ENCODE results near the gene AURKB. TPM values are rescaled to one million over a fixed set of nuclear protein-coding genes. Genes with fewer than 3 reads are reported as not detected.

Gene AURKB
- total RNA-seq, 6 donors from 2014 or later: 1.8 to 8.1 (median 5.3) TPM; not detected in 1

DNA sequence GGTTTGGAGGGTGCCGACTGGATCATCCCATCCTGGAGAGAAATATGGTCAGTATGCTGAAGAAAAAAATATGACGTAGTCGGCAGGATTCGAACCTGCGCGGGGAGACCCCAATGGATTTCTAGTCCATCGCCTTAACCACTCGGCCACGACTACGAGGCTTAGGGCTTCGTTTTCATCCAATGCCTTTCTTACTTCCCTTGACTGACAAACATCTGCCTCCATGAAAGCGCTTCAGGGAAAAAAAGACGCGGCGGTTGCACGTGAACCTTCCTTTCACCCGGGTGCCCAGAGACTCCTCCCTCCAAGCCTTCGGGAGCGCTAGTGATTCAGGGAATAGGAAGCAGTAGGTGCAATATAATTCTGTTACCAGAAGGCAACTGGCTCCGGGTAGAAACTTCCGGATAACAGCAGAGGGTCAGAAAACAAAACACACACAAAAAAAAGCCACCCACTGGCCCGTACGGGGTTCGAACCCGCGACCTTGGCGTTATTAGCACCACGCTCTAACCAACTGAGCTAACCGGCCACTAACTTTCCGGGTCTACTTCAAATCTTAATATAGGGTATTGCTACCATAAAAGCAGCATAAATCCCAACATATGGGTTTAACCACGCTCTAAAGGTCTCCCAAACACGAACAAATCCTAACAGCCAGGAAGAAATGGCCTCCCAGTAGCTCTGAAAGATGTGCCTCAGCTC is 16.3 kb upstream of the AURKB start:
- DNase-seq (peak in 1 of 2 donors; percentile 57), ATAC-seq (ENCODE audit: low FRiP score in 2 of 2) (peak in 1 of 2 donors; percentile 1)
- Histone ChIP-seq H3K4me1 (peaks cover 10 to 31% (median 16%) of the 10 kb centered on the region in 4 donors), H3K4me3 (peak overlapping the region in 3 of 4 donors; percentile 24 to 40 (median 24)), H3K9me3 (no peaks in the 10 kb centered on the region), H3K36me3 (peaks cover 22 to 45% (median 41%) of the 10 kb centered on the region in 4 donors), H3K27me3 (no peaks in the 10 kb centered on the region), H3K27ac (peak overlapping the region; percentile 31 to 76 (median 65))
- peak in 1 of 2 donors; percentile 44 for TF ChIP-seq POLR2AphosphoS5 (IDR thresholded peaks at IDR 0.05)
- TF ChIP-seq, protein P1, sequence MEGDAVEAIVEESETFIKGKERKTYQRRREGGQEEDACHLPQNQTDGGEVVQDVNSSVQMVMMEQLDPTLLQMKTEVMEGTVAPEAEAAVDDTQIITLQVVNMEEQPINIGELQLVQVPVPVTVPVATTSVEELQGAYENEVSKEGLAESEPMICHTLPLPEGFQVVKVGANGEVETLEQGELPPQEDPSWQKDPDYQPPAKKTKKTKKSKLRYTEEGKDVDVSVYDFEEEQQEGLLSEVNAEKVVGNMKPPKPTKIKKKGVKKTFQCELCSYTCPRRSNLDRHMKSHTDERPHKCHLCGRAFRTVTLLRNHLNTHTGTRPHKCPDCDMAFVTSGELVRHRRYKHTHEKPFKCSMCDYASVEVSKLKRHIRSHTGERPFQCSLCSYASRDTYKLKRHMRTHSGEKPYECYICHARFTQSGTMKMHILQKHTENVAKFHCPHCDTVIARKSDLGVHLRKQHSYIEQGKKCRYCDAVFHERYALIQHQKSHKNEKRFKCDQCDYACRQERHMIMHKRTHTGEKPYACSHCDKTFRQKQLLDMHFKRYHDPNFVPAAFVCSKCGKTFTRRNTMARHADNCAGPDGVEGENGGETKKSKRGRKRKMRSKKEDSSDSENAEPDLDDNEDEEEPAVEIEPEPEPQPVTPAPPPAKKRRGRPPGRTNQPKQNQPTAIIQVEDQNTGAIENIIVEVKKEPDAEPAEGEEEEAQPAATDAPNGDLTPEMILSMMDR (IDR thresholded peaks at IDR 0.05): no peak
- TF ChIP-seq EP300 (IDR thresholded peaks at IDR 0.05): no peak
- peak in 1 of 4 donors; percentile 53 for TF ChIP-seq POLR2A (IDR thresholded peaks at IDR 0.05)
- 18 to 19% methylated on average over 32 of the region's 32 CpGs for WGBS, 2 donors

DNA sequence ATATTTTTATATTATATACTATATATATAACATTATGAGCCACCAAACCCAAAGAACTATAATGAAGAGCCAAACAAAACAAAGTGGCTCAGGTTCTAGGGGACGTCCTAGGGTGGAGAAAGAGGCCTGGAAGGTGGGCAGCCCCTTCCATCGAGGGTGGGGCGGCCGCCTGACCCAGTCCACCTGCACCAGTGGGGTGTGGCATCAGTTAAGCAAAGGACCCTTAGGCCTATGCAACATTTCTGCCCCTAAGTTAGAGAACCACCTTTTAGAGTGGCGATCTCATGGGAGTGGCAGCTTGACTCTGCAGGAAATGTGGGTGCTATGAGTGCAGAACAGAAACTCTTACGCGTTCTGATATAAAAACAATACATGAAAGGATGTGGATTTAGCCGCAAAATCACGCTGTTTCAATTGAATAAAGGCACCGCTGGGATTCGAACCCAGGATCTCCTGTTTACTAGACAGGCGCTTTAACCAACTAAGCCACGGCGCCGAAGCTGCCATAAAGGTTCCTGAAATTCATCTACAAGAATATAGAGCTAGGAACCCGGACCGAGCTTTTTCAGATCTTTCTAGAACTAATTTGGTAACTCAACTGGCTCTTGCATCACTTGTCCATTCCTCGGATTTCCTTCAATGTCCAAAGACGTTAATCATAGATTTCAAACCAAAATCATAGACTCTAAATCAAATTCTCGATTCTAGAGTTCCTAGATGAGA is 15.6 kb upstream of the AURKB start:
- peaks cover 15 to 38% (median 34%) of the 10 kb centered on the region in 4 donors for H3K36me3 ChIP-seq
- ATAC-seq (ENCODE audit: low FRiP score in 2 of 2): no peak
- peaks cover 10 to 31% (median 16%) of the 10 kb centered on the region in 4 donors for H3K4me1 ChIP-seq
- H3K27ac ChIP-seq: peak overlapping the region; percentile 31 to 76 (median 65)
- TF ChIP-seq POLR2AphosphoS5 (IDR thresholded peaks at IDR 0.05) (no peak), POLR2A (IDR thresholded peaks at IDR 0.05) (no peak), EP300 (IDR thresholded peaks at IDR 0.05) (no peak)
- TF ChIP-seq, protein P1 (IDR thresholded peaks at IDR 0.05): no peak
- WGBS, 2 donors: 56% methylated on average over 20 of the region's 20 CpGs
- DNase-seq: peak in 1 of 2 donors; percentile 40
- no peaks in the 10 kb centered on the region for H3K27me3 ChIP-seq
- peak overlapping the region in 1 of 4 donors; percentile 40 for H3K4me3 ChIP-seq
- H3K9me3 ChIP-seq: no peaks in the 10 kb centered on the region

DNA sequence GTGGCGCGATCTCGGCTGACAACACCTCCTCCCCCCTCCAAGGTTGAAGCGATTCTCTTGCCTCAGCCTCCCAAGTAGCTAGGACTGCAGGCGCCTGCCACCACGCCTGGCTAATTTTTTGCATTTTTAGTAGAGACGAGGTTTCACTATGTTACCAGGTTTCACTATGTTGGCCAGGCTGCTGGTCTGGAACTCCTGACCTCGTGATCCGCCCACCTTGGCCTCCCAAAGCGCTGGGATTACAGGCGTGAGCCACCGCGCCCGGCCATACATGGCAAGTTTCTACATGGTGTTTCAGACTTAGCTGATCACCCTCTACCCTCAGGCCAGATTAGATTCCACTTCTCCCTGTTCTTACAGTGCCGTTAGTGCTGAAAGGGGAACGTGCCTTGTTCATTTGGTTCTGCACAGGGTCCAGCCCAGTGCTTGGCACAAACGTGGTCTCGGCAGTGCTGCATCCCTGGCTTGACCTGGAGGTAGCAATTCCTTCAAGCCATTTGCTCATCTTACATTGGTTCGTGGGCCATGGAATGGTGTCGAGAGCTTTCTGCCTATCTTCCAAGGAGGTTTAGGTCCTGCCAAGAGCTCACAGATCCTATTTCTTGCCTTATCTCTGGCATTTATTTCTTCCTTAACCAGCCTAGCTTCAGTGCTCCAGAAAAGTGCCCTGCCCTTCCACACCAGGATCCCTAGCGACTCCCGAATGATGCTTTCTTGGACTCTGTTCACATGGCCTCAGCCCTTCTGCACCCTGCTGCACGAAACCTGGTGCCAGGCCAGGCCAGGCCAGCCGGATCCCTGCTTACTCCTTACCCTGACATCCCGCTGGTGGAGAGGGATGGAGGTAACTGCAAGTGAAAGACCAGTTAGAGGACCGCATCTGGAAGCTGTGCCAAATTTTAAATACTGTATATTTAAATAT is 14.8 kb upstream of the AURKB start:
- no peak overlapping the region for H3K27ac ChIP-seq
- TF ChIP-seq, protein P1 (IDR thresholded peaks at IDR 0.05): no peak
- TF ChIP-seq EP300 (IDR thresholded peaks at IDR 0.05): no peak
- no peak for TF ChIP-seq POLR2A (IDR thresholded peaks at IDR 0.05)
- no peak for TF ChIP-seq POLR2AphosphoS5 (IDR thresholded peaks at IDR 0.05)
- H3K36me3 ChIP-seq: peaks cover 15 to 29% (median 28%) of the 10 kb centered on the region in 4 donors
- DNase-seq: peak in 1 of 2 donors; percentile 62
- WGBS, 2 donors: 92 to 94% methylated on average over 26 of the region's 26 CpGs
- ATAC-seq (ENCODE audit: low FRiP score in 2 of 2): no peak
- no peaks in the 10 kb centered on the region for H3K9me3 ChIP-seq
- H3K4me1 ChIP-seq: peaks cover 17 to 38% (median 20%) of the 10 kb centered on the region in 4 donors
- H3K27me3 ChIP-seq: no peaks in the 10 kb centered on the region
- no peak overlapping the region for H3K4me3 ChIP-seq

DNA sequence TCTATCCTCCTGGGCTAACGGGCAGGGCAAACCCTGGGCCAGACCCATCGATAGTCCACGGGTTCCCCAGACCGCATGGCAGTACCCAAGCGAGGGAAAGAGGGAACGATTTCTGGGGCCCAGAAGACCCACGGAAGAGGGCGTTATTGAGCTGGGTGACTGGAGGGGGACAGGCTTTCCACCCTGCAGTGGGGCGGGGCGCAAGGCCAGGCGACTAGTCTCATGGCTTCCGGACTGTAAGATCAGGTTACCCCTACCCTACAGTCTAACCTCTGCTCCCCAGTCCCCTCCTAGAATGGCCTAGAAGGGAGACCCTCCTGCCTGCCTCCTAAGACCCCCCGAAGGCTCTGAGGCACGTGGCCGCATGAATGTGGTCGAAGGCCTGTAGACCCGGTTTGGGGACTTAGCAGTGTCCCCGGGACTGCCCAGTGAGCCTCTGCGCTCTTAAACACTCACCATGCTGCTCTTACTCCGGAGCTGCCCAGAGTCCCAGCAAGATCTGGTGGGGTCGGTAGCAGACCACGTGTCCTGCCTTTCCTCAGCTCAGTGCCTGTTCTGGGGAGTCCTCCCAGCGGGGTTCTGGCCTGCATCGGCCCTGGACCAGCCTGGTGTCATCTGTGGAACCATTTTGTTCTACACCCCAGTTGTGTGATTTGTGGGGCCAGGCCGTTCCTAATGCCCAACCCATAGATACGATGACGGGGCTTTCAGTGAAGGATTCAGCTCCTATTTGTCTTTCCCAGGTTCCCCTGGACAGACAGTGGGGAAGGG is 13.2 kb upstream of the AURKB start:
- 11 to 22% methylated on average over 23 to 27 of the region's 27 CpGs for WGBS, 2 donors
- Histone ChIP-seq H3K4me3 (peak overlapping the region; percentile 60 to 76 (median 70)), H3K27ac (peak overlapping the region; percentile 96 to 99 (median 98)), H3K27me3 (no peaks in the 10 kb centered on the region), H3K4me1 (peaks cover 17 to 40% (median 21%) of the 10 kb centered on the region in 4 donors), H3K9me3 (no peaks in the 10 kb centered on the region), H3K36me3 (peaks cover 6 to 13% (median 12%) of the 10 kb centered on the region in 4 donors)
- DNase-seq (peak; percentile 71 to 88), ATAC-seq (ENCODE audit: low FRiP score in 2 of 2) (peak; percentile 11 to 16)
- TF ChIP-seq, protein P1 (IDR thresholded peaks at IDR 0.05): peak in 1 of 6 experiments; percentile 38
- no peak for TF ChIP-seq POLR2A (IDR thresholded peaks at IDR 0.05)

Measured in upper lobe of left lung (tissue), 6 donors.